ENCODE results near the gene DYRK1B.

The DYRK1B gene

GRCh38 chr19:39837978-39838377, 4.0 kb upstream of the DYRK1B start:
- no peak for TF ChIP-seq CTCF (IDR thresholded peaks at IDR 0.05; ENCODE audit: control insufficient read depth, insufficient read depth, low read depth, low read length, missing control alignments)
- H3K4me3 ChIP-seq (ENCODE audit: control insufficient read depth, low read depth, low read length), result no peak overlapping the region
- no peak for DNase-seq (ENCODE audit: low read depth)

GRCh38 chr19:39834287-39834841, 402 bp upstream of the DYRK1B start:
- H3K4me3 ChIP-seq (ENCODE audit: control insufficient read depth, low read depth, low read length), result no peak overlapping the region
- no peak for DNase-seq (ENCODE audit: low read depth)
- no peak for TF ChIP-seq CTCF (IDR thresholded peaks at IDR 0.05; ENCODE audit: control insufficient read depth, insufficient read depth, low read depth, low read length, missing control alignments)

DNA sequence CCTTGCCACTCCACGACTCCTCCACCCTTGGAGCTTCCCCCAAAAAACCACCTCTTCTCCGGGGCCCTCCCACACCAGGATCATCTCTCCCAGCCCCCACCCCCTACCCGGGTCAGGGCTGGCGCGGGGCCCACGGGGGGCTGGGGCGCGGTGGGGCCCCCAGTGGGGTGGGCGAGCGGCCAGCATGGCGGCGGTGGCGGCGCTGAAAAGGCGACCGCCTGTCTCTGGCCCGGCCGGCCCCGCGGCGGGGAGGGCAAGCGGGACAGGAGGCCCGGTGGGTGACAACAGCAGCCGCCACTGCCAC, 850 bp downstream of the DYRK1B start:
- TF ChIP-seq CTCF (IDR thresholded peaks at IDR 0.05; ENCODE audit: control insufficient read depth, insufficient read depth, low read depth, low read length, missing control alignments), result no peak
- no peak for DNase-seq (ENCODE audit: low read depth)
- peak overlapping the region; percentile 71 for H3K4me3 ChIP-seq (ENCODE audit: control insufficient read depth, low read depth, low read length)

DNA sequence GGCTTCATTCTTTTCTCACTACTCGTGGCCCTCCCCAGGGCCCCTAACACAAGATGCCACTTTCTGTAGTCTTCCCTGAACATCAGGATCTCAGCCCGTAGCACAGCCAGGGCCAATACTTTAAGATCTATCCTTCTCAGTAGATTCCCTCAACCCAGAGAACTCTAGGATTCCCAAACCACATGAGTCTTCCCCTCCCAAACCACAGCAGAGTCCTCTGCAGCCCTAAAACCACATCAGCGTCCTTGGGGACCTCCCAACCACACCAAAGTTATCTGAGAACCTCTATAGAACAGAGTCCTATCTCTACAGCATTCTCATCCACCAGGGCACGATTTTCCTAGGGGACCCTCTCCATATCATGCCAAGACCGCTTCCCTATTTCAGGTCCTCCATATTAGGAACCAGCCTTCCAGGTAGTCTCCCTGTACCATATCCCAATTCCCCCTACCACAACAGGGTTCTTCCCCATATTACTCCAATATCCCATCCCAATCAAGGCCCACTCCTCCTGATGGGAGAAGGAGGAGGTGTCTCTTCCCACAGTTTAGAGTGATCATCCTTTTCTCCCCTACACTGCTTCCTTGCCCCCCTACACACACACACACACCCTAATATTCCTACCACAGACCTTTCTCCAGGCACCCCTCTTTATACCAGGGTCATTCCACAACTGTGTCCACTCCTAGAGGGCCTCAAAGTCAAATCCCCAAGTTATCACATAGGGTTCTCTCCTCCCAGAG, 1.4 kb downstream of the DYRK1B start:
- DNase-seq (ENCODE audit: low read depth), result no peak
- H3K4me3 ChIP-seq (ENCODE audit: control insufficient read depth, low read depth, low read length), result peak overlapping the region; percentile 71
- TF ChIP-seq CTCF (IDR thresholded peaks at IDR 0.05; ENCODE audit: control insufficient read depth, insufficient read depth, low read depth, low read length, missing control alignments), result no peak

DNA sequence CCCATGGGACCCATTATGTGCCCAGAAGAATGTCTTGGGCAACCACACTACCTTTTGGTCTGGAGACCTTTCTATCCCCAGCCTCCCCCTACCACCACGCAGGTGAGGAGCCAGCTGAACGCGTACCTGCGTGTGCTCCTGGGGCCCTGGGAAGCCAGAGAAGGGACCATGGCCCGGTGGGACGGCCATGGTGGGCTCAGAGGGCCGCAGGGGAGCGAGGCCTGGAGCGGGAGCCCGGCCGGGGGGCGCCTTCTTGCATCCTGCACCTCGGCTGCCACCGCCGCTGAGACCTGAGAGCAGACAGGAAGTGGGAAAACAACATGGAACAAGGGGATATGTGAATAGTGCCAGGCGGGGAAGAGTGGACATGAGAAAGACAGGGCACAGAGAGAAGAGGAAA, 2.3 kb downstream of the DYRK1B start:
- TF ChIP-seq CTCF (IDR thresholded peaks at IDR 0.05; ENCODE audit: control insufficient read depth, insufficient read depth, low read depth, low read length, missing control alignments), result no peak
- H3K4me3 ChIP-seq (ENCODE audit: control insufficient read depth, low read depth, low read length), result no peak overlapping the region
- DNase-seq (ENCODE audit: low read depth), result no peak

DNA sequence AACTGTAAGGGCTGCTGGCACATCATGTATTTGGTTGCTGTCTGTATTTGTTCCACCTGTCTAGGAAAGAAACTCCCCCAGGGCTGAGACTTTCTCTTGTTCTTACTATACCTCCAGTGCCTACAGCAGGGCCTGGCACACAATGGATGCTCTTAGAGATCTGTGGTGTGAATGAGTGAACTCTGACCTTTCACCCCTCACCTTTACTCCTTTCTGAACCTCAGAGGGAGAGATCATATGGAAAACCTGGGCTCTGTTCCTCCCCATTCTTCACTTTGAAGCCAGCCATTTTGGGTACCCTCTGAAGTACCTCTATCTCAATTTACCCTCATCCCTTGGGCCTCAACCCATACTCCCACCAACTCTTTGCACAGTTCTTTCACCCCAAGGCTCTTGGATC, 3.1 kb downstream of the DYRK1B start:
- no peak for TF ChIP-seq CTCF (IDR thresholded peaks at IDR 0.05; ENCODE audit: control insufficient read depth, insufficient read depth, low read depth, low read length, missing control alignments)
- DNase-seq (ENCODE audit: low read depth), result no peak
- H3K4me3 ChIP-seq (ENCODE audit: control insufficient read depth, low read depth, low read length), result no peak overlapping the region
